ENCODE measurements around the gene SLCO3A1.

DNA sequence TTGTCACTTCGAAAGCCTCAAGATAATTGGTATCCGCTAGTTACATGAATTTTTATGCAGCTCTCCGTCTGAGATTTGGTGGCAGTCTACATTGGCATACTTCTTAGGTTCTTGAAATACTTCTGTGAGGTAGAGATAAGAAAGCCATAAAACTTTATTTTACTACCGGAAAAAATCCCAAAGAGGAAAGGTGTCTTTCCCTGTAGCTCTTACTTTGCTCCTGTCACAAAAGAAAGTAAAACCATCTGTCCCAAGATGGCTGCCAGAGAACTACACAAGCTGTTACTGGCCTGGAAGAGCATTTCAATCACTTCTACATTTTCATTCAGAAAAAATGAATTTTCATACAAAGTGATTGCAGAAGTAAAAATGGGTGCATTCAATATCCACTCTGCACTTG is 325.4 kb downstream of the SLCO3A1 start:
- TF ChIP-seq, protein P1, sequence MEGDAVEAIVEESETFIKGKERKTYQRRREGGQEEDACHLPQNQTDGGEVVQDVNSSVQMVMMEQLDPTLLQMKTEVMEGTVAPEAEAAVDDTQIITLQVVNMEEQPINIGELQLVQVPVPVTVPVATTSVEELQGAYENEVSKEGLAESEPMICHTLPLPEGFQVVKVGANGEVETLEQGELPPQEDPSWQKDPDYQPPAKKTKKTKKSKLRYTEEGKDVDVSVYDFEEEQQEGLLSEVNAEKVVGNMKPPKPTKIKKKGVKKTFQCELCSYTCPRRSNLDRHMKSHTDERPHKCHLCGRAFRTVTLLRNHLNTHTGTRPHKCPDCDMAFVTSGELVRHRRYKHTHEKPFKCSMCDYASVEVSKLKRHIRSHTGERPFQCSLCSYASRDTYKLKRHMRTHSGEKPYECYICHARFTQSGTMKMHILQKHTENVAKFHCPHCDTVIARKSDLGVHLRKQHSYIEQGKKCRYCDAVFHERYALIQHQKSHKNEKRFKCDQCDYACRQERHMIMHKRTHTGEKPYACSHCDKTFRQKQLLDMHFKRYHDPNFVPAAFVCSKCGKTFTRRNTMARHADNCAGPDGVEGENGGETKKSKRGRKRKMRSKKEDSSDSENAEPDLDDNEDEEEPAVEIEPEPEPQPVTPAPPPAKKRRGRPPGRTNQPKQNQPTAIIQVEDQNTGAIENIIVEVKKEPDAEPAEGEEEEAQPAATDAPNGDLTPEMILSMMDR (IDR thresholded peaks at IDR 0.05; ENCODE audit: control extremely low read depth in 1 of 3, insufficient read depth in 1 of 3, low read depth in 1 of 3, low read length in 3 of 3) = no peak
- TF ChIP-seq EGR1 (IDR thresholded peaks at IDR 0.05; ENCODE audit: borderline replicate concordance, low read depth, low read length) (no peak), SP1 (IDR thresholded peaks at IDR 0.05; ENCODE audit: low read depth, low read length) (no peak), FOSL1 (IDR thresholded peaks at IDR 0.05; ENCODE audit: insufficient read depth, low read depth, low read length) (no peak), POLR2A (IDR thresholded peaks at IDR 0.05; ENCODE audit: control extremely low read depth in 1 of 2, low read depth in 2 of 2, low read length in 2 of 2) (no peak), CHD1 (IDR thresholded peaks at IDR 0.05; ENCODE audit: low read depth, low read length) (no peak), SUZ12 (IDR thresholded peaks at IDR 0.05; ENCODE audit: low read length) (no peak)
- TF ChIP-seq, protein P2, sequence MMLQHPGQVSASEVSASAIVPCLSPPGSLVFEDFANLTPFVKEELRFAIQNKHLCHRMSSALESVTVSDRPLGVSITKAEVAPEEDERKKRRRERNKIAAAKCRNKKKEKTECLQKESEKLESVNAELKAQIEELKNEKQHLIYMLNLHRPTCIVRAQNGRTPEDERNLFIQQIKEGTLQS (IDR thresholded peaks at IDR 0.05; ENCODE audit: insufficient read depth, low read depth, low read length) = no peak
